Activated T-cell treated with anti-CD3 and anti-CD28 coated beads for 1 hour (primary cell): ENCODE measurements around the gene FAM151B.

Experiments used
- DNase-seq: peaks from one replicate; pipeline ENCODE4 v3.0.0-alpha.2; 2020; ENCODE audit warnings: low read depth

Gene FAM151B

DNA sequence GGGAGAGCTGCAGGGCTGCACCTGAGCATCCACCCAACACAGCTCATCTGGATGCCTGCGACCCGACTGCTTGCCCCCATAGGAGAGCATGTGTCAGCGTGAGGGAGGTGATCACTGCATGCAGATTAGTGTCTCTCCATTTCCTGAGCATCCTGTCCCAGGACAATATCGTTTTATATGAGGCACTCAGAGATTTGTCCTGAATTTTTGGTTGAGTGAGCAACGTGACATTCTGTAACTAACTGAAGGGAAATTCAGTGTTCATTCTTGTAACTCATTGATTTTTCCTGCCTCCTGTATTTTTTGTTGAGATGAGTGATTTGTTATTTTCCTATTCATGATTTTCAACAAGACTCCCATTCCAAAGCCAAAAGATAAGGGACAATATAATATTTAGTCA lies 102.9 kb downstream of the FAM151B start:
- no peak for DNase-seq

- DNase-seq, result no peak
Observed at GRCh38 chr5:80591352-80591751, 103.5 kb downstream of the FAM151B start.

GRCh38 chr5:80592105-80592504 lies 104.2 kb downstream of the FAM151B start:
- DNase-seq, result no peak
